Measurements from ENCODE around the gene AGPAT3. TPM values are rescaled to one million over a fixed set of nuclear protein-coding genes. Genes with fewer than 3 reads are reported as not detected.
"Not testable (repeated sequence)": the region's sequence is repeated elsewhere in the genome, so short reads cannot be mapped to it uniquely, and the experiment has no call there.

The AGPAT3 gene
- polyA plus RNA-seq, 1 donor from 2014 or later, result 8.8 TPM

- Mint-ChIP-seq H3K27ac (peak overlapping the region in 1 of 3 donors; percentile 71), H3K9me3 (peaks cover 0 to 1% (median 0%) of the 10 kb centered on the region in 3 donors), H3K36me3 (no peaks in the 10 kb centered on the region), H3K4me3 (no peak overlapping the region), H3K27me3 (peaks cover 5% of the 10 kb centered on the region), H3K4me1 (no peaks in the 10 kb centered on the region)
Measured at GRCh38 chr21:43826623-43826974, 38.4 kb upstream of the AGPAT3 start.

DNA sequence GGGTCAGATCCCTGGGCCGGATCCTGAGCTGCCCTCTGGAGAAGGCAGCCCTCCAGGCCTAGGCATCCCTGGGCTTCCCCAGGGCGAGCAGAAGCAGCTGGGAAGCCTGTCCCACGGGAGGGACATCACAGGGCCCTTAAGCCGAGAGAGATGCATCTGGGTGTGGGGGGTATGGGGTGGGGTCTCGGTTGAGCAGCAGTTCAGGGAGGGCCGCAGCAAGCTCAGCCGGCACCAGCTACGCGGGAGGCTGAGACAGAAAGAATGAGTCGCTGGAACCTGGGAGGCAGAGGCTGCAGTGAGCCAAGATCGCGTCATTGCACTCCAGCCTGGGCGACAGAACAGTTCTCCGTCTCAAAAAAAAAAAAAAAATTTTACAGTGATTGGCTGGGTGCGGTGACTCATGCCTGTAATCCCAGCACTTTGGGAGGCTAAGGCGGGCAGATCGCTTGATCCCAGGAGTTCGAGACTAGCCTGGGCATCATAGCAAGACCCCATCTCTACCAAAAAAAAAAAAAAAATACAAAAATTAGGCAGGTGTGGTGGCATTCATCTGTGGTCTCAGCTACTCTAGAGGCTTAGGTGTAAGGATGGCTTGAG is 37.9 kb upstream of the AGPAT3 start:
- Mint-ChIP-seq H3K27me3 (peaks cover 5% of the 10 kb centered on the region), H3K9me3 (peaks cover 0 to 1% (median 0%) of the 10 kb centered on the region in 3 donors), H3K4me3 (no peak overlapping the region), H3K36me3 (no peaks in the 10 kb centered on the region), H3K27ac (no peak overlapping the region), H3K4me1 (no peaks in the 10 kb centered on the region)

GRCh38 chr21:43829161-43829560 is 35.9 kb upstream of the AGPAT3 start:
- H3K27ac Mint-ChIP-seq, result no peak overlapping the region
- no peaks in the 10 kb centered on the region for H3K4me1 Mint-ChIP-seq
- peaks cover 12% of the 10 kb centered on the region for H3K27me3 Mint-ChIP-seq
- peaks cover 0 to 2% (median 1%) of the 10 kb centered on the region in 3 donors for H3K9me3 Mint-ChIP-seq
- H3K4me3 Mint-ChIP-seq, result no peak overlapping the region
- no peaks in the 10 kb centered on the region for H3K36me3 Mint-ChIP-seq

GRCh38 chr21:43829575-43830119 is 35.4 kb upstream of the AGPAT3 start:
- H3K27me3 Mint-ChIP-seq, result peaks cover 13% of the 10 kb centered on the region
- no peak overlapping the region for H3K4me3 Mint-ChIP-seq
- peaks cover 0 to 2% (median 1%) of the 10 kb centered on the region in 3 donors for H3K9me3 Mint-ChIP-seq
- H3K4me1 Mint-ChIP-seq, result no peaks in the 10 kb centered on the region
- no peak overlapping the region for H3K27ac Mint-ChIP-seq
- H3K36me3 Mint-ChIP-seq, result no peaks in the 10 kb centered on the region

GRCh38 chr21:43832158-43832550 is 32.9 kb upstream of the AGPAT3 start:
- no peak overlapping the region for H3K27ac Mint-ChIP-seq

GRCh38 chr21:43832648-43833047 is 32.4 kb upstream of the AGPAT3 start:
- H3K9me3 Mint-ChIP-seq, result peaks cover 0 to 2% (median 1%) of the 10 kb centered on the region in 3 donors
- no peak overlapping the region for H3K4me3 Mint-ChIP-seq
- no peaks in the 10 kb centered on the region for H3K36me3 Mint-ChIP-seq
- H3K27me3 Mint-ChIP-seq, result peaks cover 26% of the 10 kb centered on the region
- peaks cover 0 to 1% (median 0%) of the 10 kb centered on the region in 3 donors for H3K4me1 Mint-ChIP-seq
- no peak overlapping the region for H3K27ac Mint-ChIP-seq

More at GRCh38 chr21:43832158-43832550, 32.9 kb upstream of the AGPAT3 start:
- H3K4me3 Mint-ChIP-seq, result no peak overlapping the region
- peaks cover 0 to 1% (median 0%) of the 10 kb centered on the region in 3 donors for H3K4me1 Mint-ChIP-seq
- H3K27me3 Mint-ChIP-seq, result peaks cover 26% of the 10 kb centered on the region
- peaks cover 0 to 2% (median 1%) of the 10 kb centered on the region in 3 donors for H3K9me3 Mint-ChIP-seq
- no peaks in the 10 kb centered on the region for H3K36me3 Mint-ChIP-seq

GRCh38 chr21:43834146-43834905 is 30.7 kb upstream of the AGPAT3 start:
- Mint-ChIP-seq H3K4me1 (peaks cover 0 to 1% (median 0%) of the 10 kb centered on the region in 3 donors), H3K36me3 (no peaks in the 10 kb centered on the region), H3K9me3 (peaks cover 0 to 2% (median 1%) of the 10 kb centered on the region in 3 donors), H3K27me3 (peaks cover 27% of the 10 kb centered on the region), H3K27ac (no peak overlapping the region), H3K4me3 (no peak overlapping the region)

- H3K4me3 Mint-ChIP-seq, result no peak overlapping the region
- peaks cover 0 to 2% (median 2%) of the 10 kb centered on the region in 3 donors for H3K9me3 Mint-ChIP-seq
- H3K4me1 Mint-ChIP-seq, result peaks cover 0 to 1% (median 0%) of the 10 kb centered on the region in 3 donors
- H3K27ac Mint-ChIP-seq, result no peak overlapping the region
- peaks cover 30% of the 10 kb centered on the region for H3K27me3 Mint-ChIP-seq
- H3K36me3 Mint-ChIP-seq, result no peaks in the 10 kb centered on the region
Measured at GRCh38 chr21:43835050-43835449, 30.0 kb upstream of the AGPAT3 start.

- Mint-ChIP-seq H3K9me3 (peaks cover 0 to 3% (median 2%) of the 10 kb centered on the region in 3 donors), H3K4me1 (peaks cover 0 to 1% (median 0%) of the 10 kb centered on the region in 3 donors), H3K27ac (no peak overlapping the region), H3K27me3 (peaks cover 30% of the 10 kb centered on the region), H3K4me3 (no peak overlapping the region), H3K36me3 (no peaks in the 10 kb centered on the region)
Measured at GRCh38 chr21:43835861-43836260, 29.2 kb upstream of the AGPAT3 start.

GRCh38 chr21:43836616-43837015 is 28.4 kb upstream of the AGPAT3 start:
- Mint-ChIP-seq H3K4me3 (no peak overlapping the region), H3K36me3 (no peaks in the 10 kb centered on the region), H3K27me3 (peaks cover 30% of the 10 kb centered on the region), H3K9me3 (peaks cover 0 to 3% (median 2%) of the 10 kb centered on the region in 3 donors), H3K4me1 (peaks cover 0 to 1% (median 0%) of the 10 kb centered on the region in 3 donors), H3K27ac (no peak overlapping the region)

DNA sequence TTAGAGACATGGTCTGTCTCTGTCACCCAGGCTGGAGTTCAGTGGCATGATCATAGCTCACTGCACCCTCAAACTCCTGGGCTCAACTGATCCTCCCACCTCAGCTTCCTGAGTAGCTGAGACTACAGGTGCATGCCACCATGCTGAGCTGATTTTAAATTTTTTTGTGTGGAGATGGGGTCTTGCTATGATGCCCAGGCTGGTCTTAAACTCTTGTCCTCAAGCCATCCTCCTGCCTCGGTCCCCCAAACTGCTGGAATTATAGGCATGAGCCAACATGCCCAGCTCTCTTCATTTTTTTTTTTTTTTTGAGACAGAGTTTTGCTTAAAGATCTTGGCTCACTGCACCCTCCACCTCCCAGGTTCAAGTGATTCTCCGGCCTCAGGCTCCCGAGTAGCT is 24.8 kb upstream of the AGPAT3 start:
- no peak overlapping the region for H3K27ac Mint-ChIP-seq
- no peak overlapping the region for H3K4me3 Mint-ChIP-seq
- H3K36me3 Mint-ChIP-seq, result no peaks in the 10 kb centered on the region
- peaks cover 4 to 5% (median 4%) of the 10 kb centered on the region in 3 donors for H3K4me1 Mint-ChIP-seq
- peaks cover 16% of the 10 kb centered on the region for H3K27me3 Mint-ChIP-seq
- H3K9me3 Mint-ChIP-seq, result peaks cover 0 to 3% (median 0%) of the 10 kb centered on the region in 3 donors

GRCh38 chr21:43842742-43843141 is 22.3 kb upstream of the AGPAT3 start:
- Mint-ChIP-seq H3K9me3 (peaks cover 0 to 3% (median 0%) of the 10 kb centered on the region in 3 donors), H3K27me3 (peaks cover 4% of the 10 kb centered on the region), H3K36me3 (no peaks in the 10 kb centered on the region), H3K4me1 (peaks cover 4 to 5% (median 4%) of the 10 kb centered on the region in 3 donors), H3K4me3 (peak overlapping the region in 1 of 4 donors; percentile 54), H3K27ac (no peak overlapping the region)

DNA sequence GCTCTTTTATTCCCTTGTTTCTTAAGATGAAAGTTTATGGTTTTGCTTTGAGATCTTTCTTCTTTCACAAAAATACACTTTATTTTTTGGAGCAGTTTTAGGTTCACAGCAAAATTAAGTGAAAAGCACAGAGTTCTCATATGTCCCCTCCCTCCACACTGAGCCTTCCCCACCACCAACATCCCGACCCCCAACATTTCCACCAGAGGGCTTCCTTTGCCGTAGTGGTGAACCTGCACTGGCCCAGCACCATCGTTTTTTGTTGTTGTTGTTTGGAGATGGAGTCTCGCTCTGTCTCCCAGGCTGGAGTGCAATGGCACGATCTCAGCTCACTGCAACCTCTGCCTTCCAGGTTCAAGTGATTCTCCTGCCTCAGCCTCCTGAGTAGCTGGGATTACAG is 20.1 kb upstream of the AGPAT3 start:
- not testable (repeated sequence) for H3K9me3 Mint-ChIP-seq, H3K4me1 Mint-ChIP-seq, H3K4me3 Mint-ChIP-seq, H3K36me3 Mint-ChIP-seq, H3K27me3 Mint-ChIP-seq
- peak overlapping the region in 1 of 3 donors; percentile 3 for H3K27ac Mint-ChIP-seq

GRCh38 chr21:43845386-43845785 is 19.6 kb upstream of the AGPAT3 start:
- peaks cover 4 to 5% (median 4%) of the 10 kb centered on the region in 3 donors for H3K4me1 Mint-ChIP-seq
- H3K27ac Mint-ChIP-seq, result no peak overlapping the region
- no peaks in the 10 kb centered on the region for H3K27me3 Mint-ChIP-seq

GRCh38 chr21:43846430-43846829 is 18.6 kb upstream of the AGPAT3 start:
- Mint-ChIP-seq H3K4me1 (peaks cover 4 to 5% (median 4%) of the 10 kb centered on the region in 3 donors), H3K4me3 (no peak overlapping the region), H3K36me3 (no peaks in the 10 kb centered on the region), H3K27me3 (no peaks in the 10 kb centered on the region), H3K9me3 (peaks cover 0 to 7% (median 0%) of the 10 kb centered on the region in 3 donors), H3K27ac (no peak overlapping the region)

More at GRCh38 chr21:43845386-43845785, 19.6 kb upstream of the AGPAT3 start:
- Mint-ChIP-seq H3K9me3 (no peaks in the 10 kb centered on the region), H3K4me3 (no peak overlapping the region), H3K36me3 (no peaks in the 10 kb centered on the region)

Measured in IgD-negative memory B cell (primary cell).